Spleen (tissue), 7 donors: Measurements from ENCODE around the gene SORL1.

Source experiments
- POLR2AphosphoS5 ChIP-seq, 3 donors: sonication (generic); formaldehyde crosslinking; IDR thresholded peaks; one replicate each; pipeline ENCODE4 v1.5.1; 2017; ENCODE audit warnings: antibody characterized with exemption in 3 of 3
- TF ChIP-seq, protein P1 (sequence below), 11 experiments: fragments of 200-600 bp in 7 of 11; fragments of 450-650 bp in 4 of 11; sonication (generic) in 4 of 11; IDR thresholded peaks in 8 of 11; conservative IDR thresholded peaks in 3 of 11; 1 replicate in 7 of 11; 2 replicates in 4 of 11; pipeline versions ENCODE4 v1.4.0 to v1.8.0; 2016 to 2021; ENCODE audit warnings: antibody characterized with exemption in 11 of 11, inconsistent platforms in 4 of 11, mild to moderate bottlenecking in 1 of 11
- donor health status: DM: no; HTN: no; CAD: no; lungs with moderate emphysema.
- donor health status: DM: no; HTN: no; CAD: no.
- donor health status: DM: no; HTN: no; CAD: no.

DNA sequence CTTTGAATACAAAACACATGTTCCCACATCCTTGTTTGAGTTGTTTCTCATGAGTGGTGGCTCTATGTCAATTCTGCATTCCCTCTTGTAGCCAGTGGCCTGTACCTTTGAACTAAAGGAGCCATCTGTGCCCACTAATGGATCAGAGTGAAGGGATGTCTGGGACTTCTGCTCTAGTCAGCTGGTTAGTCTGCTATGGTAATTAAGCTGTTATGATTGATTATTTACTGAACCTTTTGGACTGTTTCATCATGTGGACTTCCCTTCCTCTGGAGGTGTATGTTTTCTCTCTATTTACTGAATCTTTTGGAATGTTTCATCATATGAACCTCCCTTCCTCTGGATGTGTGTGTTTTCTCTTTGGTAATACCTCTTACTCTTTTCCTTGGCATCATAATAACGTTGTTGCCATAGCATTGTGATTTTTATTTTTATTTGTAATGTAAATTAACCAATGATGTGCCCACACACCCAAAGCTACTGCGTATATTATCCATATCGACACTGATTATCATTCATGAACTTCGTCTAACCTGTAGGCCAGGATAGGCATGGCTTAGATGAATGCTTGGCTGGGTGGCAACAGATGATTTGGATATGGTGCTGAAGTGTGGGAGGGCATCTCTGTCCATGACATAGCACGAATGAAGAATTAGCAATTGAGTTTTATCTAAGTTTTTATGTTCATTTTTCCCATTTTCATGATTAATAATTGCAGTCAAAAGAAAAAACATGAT lies 113.0 kb downstream of the SORL1 start:
- TF ChIP-seq, protein P1, sequence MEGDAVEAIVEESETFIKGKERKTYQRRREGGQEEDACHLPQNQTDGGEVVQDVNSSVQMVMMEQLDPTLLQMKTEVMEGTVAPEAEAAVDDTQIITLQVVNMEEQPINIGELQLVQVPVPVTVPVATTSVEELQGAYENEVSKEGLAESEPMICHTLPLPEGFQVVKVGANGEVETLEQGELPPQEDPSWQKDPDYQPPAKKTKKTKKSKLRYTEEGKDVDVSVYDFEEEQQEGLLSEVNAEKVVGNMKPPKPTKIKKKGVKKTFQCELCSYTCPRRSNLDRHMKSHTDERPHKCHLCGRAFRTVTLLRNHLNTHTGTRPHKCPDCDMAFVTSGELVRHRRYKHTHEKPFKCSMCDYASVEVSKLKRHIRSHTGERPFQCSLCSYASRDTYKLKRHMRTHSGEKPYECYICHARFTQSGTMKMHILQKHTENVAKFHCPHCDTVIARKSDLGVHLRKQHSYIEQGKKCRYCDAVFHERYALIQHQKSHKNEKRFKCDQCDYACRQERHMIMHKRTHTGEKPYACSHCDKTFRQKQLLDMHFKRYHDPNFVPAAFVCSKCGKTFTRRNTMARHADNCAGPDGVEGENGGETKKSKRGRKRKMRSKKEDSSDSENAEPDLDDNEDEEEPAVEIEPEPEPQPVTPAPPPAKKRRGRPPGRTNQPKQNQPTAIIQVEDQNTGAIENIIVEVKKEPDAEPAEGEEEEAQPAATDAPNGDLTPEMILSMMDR (IDR thresholded peaks at IDR 0.05 in 8 of 11, conservative IDR thresholded peaks at IDR 0.05 in 3 of 11): no peak
- no peak for TF ChIP-seq POLR2AphosphoS5 (IDR thresholded peaks at IDR 0.05)
